KMS-11 (cell line): ENCODE results near the gene MYBPC2.
"Not testable (repeated sequence)": the region's sequence is repeated elsewhere in the genome, so short reads cannot be mapped to it uniquely, and the experiment has no call there.

Experiments used
- H2AFZ ChIP-seq: fragments of 200-600 bp; sonication (generic); 2 replicates; pipeline ENCODE4 v1.6.1; 2016; ENCODE audit warnings: antibody characterized with exemption, mixed run types, low read depth
- H3K27ac ChIP-seq: fragments of 200-600 bp; sonication (generic); 2 replicates; pipeline ENCODE4 v1.6.1; 2016; ENCODE audit warnings: mild to moderate bottlenecking, mixed run types
- H3K27me3 ChIP-seq: fragments of 200-600 bp; sonication (generic); 2 replicates; pipeline ENCODE4 v1.6.1; 2017; ENCODE audit warnings: mild to moderate bottlenecking, low read depth, mixed run types, moderate library complexity; ENCODE audit not compliant: insufficient read depth
- H3K36me3 ChIP-seq: fragments of 200-600 bp; sonication (generic); 2 replicates; pipeline ENCODE4 v1.6.1; 2017; ENCODE audit warnings: mild to moderate bottlenecking, mixed run types; ENCODE audit not compliant: insufficient read depth
- H3K4me1 ChIP-seq: fragments of 200-600 bp; sonication (generic); 2 replicates; pipeline ENCODE4 v1.6.1; 2016; ENCODE audit warnings: mild to moderate bottlenecking, low read depth, mixed run types; ENCODE audit not compliant: poor library complexity, severe bottlenecking
- H3K4me2 ChIP-seq: fragments of 200-600 bp; sonication (generic); 2 replicates; pipeline ENCODE4 v1.7.0; 2016; ENCODE audit warnings: mild to moderate bottlenecking, mixed run types
- H3K4me3 ChIP-seq: fragments of 200-600 bp; sonication (generic); IDR thresholded peaks from 2 replicates; pipeline ENCODE4 v1.6.1; 2017; ENCODE audit warnings: low read depth, low read length, mixed read lengths; ENCODE audit not compliant: insufficient read depth
- H3K79me2 ChIP-seq: fragments of 200-600 bp; sonication (generic); 2 replicates; pipeline ENCODE4 v1.6.1; 2016; ENCODE audit warnings: low read depth, mixed run types; ENCODE audit not compliant: insufficient read depth
- H3K9ac ChIP-seq: fragments of 200-600 bp; sonication (generic); 2 replicates; pipeline ENCODE4 v1.6.1; 2016; ENCODE audit warnings: mild to moderate bottlenecking, mixed run types
- H4K20me1 ChIP-seq: fragments of 200-600 bp; sonication (generic); 2 replicates; pipeline ENCODE4 v1.6.1; 2016; ENCODE audit warnings: mild to moderate bottlenecking, mixed run types; ENCODE audit not compliant: insufficient read depth
- TF ChIP-seq, protein P1 (sequence below): fragments of 200-600 bp; sonication (generic); conservative IDR thresholded peaks from 2 replicates; pipeline ENCODE4 v1.6.1; 2017; ENCODE audit warnings: low read depth, mild to moderate bottlenecking, antibody characterized with exemption, low read length, moderate library complexity, mixed read lengths

Gene MYBPC2

GRCh38 chr19:50437862-50438449, 5.3 kb downstream of the MYBPC2 start:
- no peaks in the 10 kb centered on the region for H4K20me1 ChIP-seq
- no peak overlapping the region for H2AFZ ChIP-seq
- H3K27ac ChIP-seq, result no peak overlapping the region
- no peak overlapping the region for H3K4me2 ChIP-seq
- H3K27me3 ChIP-seq, result peaks cover 83% of the 10 kb centered on the region
- H3K36me3 ChIP-seq, result no peaks in the 10 kb centered on the region
- H3K79me2 ChIP-seq, result no peaks in the 10 kb centered on the region
- H3K4me1 ChIP-seq, result peaks cover 11% of the 10 kb centered on the region
- TF ChIP-seq, protein P1, sequence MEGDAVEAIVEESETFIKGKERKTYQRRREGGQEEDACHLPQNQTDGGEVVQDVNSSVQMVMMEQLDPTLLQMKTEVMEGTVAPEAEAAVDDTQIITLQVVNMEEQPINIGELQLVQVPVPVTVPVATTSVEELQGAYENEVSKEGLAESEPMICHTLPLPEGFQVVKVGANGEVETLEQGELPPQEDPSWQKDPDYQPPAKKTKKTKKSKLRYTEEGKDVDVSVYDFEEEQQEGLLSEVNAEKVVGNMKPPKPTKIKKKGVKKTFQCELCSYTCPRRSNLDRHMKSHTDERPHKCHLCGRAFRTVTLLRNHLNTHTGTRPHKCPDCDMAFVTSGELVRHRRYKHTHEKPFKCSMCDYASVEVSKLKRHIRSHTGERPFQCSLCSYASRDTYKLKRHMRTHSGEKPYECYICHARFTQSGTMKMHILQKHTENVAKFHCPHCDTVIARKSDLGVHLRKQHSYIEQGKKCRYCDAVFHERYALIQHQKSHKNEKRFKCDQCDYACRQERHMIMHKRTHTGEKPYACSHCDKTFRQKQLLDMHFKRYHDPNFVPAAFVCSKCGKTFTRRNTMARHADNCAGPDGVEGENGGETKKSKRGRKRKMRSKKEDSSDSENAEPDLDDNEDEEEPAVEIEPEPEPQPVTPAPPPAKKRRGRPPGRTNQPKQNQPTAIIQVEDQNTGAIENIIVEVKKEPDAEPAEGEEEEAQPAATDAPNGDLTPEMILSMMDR, result no peak
- no peak overlapping the region for H3K4me3 ChIP-seq
- H3K9ac ChIP-seq, result no peak overlapping the region

DNA sequence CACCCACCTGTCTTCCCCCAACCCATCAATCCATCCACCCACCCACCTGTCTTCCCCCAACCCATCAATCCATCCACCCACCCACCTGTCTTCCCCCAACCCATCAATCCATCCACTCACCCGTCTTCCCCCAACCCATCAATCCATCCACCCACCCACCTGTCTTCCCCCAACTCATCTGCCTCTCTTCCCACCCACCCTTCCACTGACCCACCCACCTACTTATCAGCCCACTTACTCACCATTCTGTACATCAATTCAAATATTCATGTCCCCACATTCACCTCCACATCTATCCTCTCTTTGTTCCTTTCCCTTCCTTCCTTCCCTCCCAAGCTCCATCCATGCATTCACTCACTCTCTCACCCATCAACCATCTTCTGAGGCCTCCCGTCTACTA, 6.4 kb downstream of the MYBPC2 start:
- H3K9ac ChIP-seq, H3K4me3 ChIP-seq, H3K4me2 ChIP-seq, H2AFZ ChIP-seq, H3K27ac ChIP-seq, H4K20me1 ChIP-seq, H3K36me3 ChIP-seq, H3K79me2 ChIP-seq, H3K4me1 ChIP-seq: not testable (repeated sequence)
- H3K27me3 ChIP-seq, result peaks cover 82% of the 10 kb centered on the region

GRCh38 chr19:50444059-50444458, 11.4 kb downstream of the MYBPC2 start:
- TF ChIP-seq, protein P1, result no peak
- Histone ChIP-seq H3K4me1 (peaks cover 2% of the 10 kb centered on the region), H3K27me3 (peaks cover 86% of the 10 kb centered on the region), H3K4me3 (no peak overlapping the region), H2AFZ (no peak overlapping the region), H4K20me1 (no peaks in the 10 kb centered on the region), H3K36me3 (no peaks in the 10 kb centered on the region), H3K27ac (no peak overlapping the region), H3K79me2 (no peaks in the 10 kb centered on the region), H3K4me2 (no peak overlapping the region), H3K9ac (no peak overlapping the region)

GRCh38 chr19:50447053-50447452, 14.4 kb downstream of the MYBPC2 start:
- peaks cover 9% of the 10 kb centered on the region for H3K4me1 ChIP-seq
- H2AFZ ChIP-seq, result no peak overlapping the region
- no peak overlapping the region for H3K27ac ChIP-seq
- no peaks in the 10 kb centered on the region for H3K36me3 ChIP-seq
- H4K20me1 ChIP-seq, result no peaks in the 10 kb centered on the region
- H3K79me2 ChIP-seq, result no peaks in the 10 kb centered on the region
- H3K9ac ChIP-seq, result no peak overlapping the region
- peaks cover 86% of the 10 kb centered on the region for H3K27me3 ChIP-seq
- H3K4me2 ChIP-seq, result no peak overlapping the region
- TF ChIP-seq, protein P1, result no peak
- no peak overlapping the region for H3K4me3 ChIP-seq

- no peaks in the 10 kb centered on the region for H3K79me2 ChIP-seq
- H3K4me2 ChIP-seq, result no peak overlapping the region
- peaks cover 85% of the 10 kb centered on the region for H3K27me3 ChIP-seq
- H3K9ac ChIP-seq, result no peak overlapping the region
- H3K36me3 ChIP-seq, result no peaks in the 10 kb centered on the region
- no peak overlapping the region for H3K27ac ChIP-seq
- H3K4me3 ChIP-seq, result no peak overlapping the region
- TF ChIP-seq, protein P1, result no peak
- H4K20me1 ChIP-seq, result no peaks in the 10 kb centered on the region
- peaks cover 9% of the 10 kb centered on the region for H3K4me1 ChIP-seq
- no peak overlapping the region for H2AFZ ChIP-seq
Measured at GRCh38 chr19:50447750-50448149, 15.1 kb downstream of the MYBPC2 start.
